NCI-H2029 (cell line): ENCODE measurements around the gene GPR155.

ENCODE experiments used
- DNase-seq: peaks from one replicate; lab custom pipeline; 2025; lab: John Stamatoyannopoulos, UW

Gene GPR155, protein sequence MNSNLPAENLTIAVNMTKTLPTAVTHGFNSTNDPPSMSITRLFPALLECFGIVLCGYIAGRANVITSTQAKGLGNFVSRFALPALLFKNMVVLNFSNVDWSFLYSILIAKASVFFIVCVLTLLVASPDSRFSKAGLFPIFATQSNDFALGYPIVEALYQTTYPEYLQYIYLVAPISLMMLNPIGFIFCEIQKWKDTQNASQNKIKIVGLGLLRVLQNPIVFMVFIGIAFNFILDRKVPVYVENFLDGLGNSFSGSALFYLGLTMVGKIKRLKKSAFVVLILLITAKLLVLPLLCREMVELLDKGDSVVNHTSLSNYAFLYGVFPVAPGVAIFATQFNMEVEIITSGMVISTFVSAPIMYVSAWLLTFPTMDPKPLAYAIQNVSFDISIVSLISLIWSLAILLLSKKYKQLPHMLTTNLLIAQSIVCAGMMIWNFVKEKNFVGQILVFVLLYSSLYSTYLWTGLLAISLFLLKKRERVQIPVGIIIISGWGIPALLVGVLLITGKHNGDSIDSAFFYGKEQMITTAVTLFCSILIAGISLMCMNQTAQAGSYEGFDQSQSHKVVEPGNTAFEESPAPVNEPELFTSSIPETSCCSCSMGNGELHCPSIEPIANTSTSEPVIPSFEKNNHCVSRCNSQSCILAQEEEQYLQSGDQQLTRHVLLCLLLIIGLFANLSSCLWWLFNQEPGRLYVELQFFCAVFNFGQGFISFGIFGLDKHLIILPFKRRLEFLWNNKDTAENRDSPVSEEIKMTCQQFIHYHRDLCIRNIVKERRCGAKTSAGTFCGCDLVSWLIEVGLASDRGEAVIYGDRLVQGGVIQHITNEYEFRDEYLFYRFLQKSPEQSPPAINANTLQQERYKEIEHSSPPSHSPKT

GRCh38 chr2:174486563-174487107 lies at the start of gene GPR155:
GPR155 (minus strand) TSS chr2:174487029; CDS start chr2:174481956, 5,073 bp downstream.
- DNase-seq: no peak

- no peak for DNase-seq
These were observed 49.2 kb upstream of the GPR155 start for GRCh38 chr2:174535757-174536703.

DNA sequence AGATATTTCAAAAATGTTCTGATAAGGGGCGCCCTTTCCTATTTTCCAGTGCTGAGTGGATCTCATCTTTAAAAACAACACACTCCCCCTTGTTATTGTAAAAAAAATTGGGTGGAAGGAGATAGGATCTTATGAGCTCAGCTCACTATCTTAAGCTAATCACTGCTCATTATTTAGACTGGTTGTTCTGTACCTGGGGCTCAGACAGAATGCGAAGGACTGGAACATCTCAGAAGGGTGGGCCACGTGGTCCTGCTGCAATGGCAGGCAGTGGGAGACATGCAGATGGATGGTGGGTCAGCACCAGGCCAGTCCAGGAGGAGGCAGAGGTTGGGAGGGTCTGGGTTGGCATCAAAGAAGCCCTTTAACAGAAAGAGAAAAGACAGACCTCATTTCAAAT lies 48.3 kb upstream of the GPR155 start:
- no peak for DNase-seq

DNA sequence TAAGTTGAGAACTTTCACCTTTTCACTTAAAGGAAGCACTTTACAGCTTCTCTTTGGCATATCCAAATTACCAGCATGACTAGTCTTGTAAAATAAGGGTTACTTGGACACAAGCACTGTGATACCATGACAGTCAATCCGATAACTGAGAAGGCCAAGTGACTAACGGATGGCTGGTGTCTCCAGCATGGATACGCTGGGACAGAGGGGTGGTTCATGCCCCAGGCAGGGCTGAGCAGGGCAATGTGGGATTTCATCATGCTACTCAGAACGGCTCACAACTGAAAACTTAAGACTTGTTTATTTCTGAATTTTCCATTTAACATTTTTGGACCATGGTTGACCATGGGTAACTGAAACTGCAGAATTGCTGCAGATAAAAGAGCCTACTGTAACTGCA lies 43.1 kb upstream of the GPR155 start:
- no peak for DNase-seq

DNA sequence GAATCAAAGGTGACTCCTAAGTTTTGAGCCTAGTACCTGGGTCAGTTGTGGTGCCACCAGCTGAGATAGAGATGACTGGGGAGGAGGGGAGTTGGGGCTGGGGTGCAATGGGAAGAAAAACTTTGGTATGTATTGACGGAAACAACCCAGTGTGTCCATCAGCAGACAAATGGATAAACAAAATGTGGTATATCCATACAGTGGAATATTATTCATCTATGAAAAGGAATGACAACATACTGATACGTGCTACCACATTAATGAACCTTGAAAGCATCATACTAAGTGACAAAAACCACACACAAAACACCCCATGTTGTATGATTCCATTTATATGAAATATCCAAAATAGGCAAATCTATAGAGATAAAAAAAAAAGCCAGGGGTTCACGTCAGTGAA lies 41.1 kb upstream of the GPR155 start:
- DNase-seq: no peak

DNA sequence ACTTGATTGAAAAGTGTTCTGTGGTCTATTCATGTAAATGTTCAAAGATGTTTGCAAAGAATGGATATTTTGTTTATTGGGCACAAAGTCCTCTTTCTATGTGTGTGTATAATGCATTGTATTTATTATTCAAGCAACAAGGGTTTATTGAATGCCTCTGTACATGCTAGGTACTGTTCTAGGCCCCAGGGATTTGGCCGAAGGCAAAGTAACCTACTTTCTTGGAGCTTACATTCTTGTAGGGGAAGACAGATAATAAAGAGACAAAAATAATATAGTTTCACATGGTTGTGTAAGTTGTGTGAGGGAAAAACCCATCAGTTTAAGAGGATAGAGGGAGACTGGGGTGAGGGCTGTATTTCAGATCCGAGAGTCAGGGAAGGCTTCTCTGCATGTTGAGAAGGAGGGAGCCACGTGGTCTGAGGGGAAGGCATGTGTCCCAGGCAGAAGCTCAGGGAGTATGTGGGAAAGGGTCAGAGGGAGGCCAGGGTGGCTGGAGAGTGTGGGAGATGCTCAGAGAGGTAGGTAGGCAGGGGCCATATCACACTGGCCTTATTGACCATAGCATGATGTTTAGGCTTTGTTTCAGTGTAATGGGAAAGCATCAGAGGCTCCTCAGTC lies 40.4 kb upstream of the GPR155 start:
- no peak for DNase-seq

DNA sequence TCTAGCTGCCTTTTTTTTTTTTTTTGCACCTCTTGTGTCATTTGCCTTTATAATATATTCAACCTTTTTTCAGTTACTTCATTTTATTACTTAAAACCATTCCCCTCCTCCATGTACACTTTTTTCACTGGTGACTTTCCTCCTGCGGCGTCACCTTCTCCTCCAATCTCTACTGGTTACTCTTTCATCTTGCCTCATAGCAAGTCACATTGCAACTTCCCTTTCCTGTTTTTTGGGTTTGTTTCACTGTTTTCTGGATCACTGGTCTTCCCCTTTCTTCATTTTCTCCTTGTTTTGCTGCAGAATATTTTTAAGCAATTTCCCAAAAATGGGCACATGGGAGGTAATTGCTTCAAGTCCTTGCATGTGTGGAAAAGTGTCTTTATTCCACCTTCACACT lies 37.7 kb upstream of the GPR155 start:
- DNase-seq: no peak

DNA sequence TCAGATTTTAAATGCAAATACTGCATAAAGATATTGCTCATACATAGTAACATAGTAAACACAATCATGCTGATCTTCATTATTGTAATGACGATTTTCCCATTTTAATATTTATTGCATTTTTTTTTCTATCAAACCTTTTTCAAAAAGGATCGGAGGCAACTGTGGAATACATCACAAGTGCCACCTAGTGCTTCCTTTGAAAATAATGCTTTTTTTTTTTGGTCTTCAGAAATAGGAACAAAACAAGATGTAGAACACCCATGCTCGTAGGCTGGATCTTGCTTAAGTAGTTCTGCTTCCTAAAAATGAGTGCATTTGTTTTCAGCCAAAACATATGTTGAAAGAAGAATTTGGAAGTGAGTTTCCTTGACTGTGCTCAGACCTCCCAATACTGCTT lies 35.7 kb upstream of the GPR155 start:
- no peak for DNase-seq

- no peak for DNase-seq
These were observed 31.6 kb upstream of the GPR155 start for GRCh38 chr2:174518395-174518794.

GRCh38 chr2:174516501-174517378 lies 29.9 kb upstream of the GPR155 start:
- DNase-seq: no peak

- no peak for DNase-seq
These were observed 25.5 kb upstream of the GPR155 start for GRCh38 chr2:174512345-174512744.

GRCh38 chr2:174511580-174512260 lies 24.9 kb upstream of the GPR155 start:
- no peak for DNase-seq

DNA sequence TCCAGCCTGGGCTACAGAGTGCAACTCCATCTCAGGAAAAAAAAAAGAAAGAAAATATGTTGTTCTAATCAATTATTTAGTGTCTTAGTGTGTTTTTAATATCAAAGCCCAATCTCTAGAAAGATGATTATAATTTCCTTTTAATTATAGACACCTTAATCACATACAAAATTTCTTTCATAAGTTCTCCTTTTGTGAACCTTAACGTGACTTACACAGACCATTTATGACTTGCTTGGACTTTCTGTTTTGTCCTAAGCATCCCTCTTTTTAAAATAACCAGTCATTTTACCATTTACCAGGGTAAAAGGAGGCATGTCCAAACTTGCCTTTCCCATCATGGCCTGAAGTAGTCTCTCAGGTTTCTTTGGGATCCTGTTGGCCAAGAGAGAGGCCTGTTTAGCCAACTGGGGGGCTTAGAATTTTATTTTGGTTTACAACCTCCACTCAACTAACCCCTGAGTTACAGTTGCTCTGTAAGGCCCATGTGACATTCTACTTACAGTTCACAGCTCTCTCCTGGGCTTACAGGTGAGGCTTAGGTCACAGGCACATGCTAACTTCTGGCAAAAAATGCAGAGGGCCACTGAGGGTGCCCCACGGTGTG lies 23.9 kb upstream of the GPR155 start:
- no peak for DNase-seq

DNA sequence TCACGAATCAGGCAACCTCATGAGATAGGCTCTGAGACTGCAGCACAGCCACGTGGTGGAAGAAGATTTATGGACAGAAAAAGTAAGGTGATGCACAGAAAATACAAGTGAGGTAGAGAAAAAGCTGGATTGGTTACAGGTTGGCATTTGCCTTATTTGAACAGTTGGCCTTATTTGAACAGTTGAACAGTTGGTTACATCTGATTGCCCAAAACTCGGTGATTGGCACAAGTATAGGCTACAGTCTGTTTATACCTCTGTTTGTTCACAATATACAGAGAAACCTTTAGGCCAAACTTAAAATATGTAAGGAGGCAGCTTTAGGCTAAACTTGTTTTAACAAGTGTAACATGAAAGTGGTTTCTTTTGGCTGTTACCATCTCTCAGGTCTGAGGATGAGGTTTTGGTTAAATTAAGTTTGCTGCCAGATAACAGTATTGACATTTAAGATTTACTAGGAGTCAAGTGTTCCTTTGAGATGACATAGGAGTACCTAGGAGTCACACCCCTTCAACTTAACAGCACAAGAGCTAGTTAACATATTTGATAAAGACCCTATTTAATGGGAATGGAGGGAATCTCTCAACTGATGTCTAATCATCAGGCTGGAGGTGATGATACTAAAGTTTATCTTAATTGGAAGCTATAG lies 16.5 kb upstream of the GPR155 start:
- DNase-seq: no peak

DNA sequence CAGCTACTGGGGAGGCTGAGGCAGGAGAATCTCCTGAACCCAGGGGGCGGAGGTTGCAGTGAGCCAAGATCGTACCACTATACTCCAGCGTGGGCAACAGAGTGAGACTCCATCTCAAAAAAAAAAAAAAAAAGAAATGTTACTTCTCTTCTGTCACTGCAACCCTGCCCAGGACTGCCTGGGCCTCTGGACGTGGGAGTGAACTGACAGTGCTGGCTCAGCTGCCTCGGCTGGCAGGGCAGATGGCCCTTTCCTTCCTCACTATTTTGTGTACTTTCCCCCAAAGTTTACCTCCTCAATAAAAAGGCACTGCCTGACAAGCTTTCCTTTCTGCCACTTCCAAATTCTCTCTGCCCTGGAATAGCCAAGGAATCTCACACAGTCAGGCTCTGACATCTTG lies 12.5 kb upstream of the GPR155 start:
- DNase-seq: no peak

DNA sequence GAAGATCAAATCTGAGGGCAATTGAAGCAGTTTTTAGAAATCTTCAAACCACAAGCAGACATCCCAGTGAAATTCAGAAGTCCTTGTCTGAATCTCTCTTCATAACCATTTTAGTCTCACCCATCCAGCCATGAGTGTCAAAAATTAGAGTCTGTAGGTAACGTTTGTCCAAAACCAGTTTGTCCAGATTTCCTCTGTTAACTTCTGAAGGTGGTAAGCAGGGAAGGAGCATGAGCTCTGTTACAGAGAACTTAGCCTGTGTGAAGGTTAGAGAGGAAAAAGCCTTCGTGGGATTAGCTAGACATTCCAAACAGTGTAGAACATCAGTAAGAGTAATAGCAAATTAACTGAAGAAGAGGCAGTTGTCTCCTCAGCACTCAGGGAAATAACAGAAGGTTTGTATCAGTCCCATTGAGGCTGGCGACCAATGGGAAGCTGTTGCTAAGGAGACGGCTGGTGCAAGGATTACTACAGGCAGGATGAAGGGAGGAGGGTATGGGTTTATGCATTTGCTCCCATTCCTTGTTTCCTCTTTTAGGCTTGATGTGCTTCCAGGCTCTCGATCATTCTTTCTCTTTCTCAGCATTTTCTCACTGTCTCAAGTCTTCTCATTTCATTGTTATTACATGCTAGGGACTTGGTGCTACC lies 8.7 kb upstream of the GPR155 start:
- DNase-seq: no peak

DNA sequence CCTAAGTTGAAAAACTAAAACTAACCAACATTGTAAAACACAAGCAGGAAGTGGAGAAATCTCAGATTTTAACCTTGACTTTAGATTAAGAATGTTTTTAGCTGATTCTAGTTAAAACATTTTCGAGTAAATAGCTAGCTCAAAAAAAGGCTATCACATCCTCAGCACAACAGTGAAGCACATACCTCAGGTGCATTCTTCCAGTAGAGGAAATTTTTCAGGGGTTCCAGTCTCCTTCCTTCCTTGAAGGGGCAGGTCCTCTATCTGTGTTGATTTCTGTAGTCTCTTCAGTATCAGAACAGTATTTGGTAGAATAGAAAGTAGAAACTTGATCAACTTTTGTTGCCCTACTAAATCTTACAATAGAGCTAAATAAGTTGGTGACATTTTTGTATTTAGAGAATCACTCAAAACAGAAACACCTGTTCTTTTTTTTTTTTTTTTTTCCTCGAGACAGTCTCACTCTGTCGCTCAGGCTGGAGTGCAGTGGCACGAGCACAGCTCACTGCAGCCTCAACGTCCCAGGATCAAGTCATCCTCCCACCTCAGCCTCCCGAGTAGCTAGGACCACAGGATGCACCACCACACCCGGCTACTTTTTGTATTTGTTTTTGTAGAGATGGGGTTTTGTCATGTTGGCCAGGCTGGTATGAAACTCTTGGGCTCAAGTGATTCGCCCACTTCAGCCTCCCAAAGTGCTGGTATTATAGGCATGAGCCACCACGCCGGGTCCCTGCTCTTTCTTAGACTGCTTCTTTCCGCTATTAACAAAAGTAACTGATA lies 6.9 kb upstream of the GPR155 start:
- no peak for DNase-seq
